NCI-H1048 (cell line): Measurements from ENCODE around the gene GRAMD4.

ENCODE experiments used
- DNase-seq: peaks from one replicate; lab custom pipeline; 2025; lab: John Stamatoyannopoulos, UW

Gene GRAMD4

DNA sequence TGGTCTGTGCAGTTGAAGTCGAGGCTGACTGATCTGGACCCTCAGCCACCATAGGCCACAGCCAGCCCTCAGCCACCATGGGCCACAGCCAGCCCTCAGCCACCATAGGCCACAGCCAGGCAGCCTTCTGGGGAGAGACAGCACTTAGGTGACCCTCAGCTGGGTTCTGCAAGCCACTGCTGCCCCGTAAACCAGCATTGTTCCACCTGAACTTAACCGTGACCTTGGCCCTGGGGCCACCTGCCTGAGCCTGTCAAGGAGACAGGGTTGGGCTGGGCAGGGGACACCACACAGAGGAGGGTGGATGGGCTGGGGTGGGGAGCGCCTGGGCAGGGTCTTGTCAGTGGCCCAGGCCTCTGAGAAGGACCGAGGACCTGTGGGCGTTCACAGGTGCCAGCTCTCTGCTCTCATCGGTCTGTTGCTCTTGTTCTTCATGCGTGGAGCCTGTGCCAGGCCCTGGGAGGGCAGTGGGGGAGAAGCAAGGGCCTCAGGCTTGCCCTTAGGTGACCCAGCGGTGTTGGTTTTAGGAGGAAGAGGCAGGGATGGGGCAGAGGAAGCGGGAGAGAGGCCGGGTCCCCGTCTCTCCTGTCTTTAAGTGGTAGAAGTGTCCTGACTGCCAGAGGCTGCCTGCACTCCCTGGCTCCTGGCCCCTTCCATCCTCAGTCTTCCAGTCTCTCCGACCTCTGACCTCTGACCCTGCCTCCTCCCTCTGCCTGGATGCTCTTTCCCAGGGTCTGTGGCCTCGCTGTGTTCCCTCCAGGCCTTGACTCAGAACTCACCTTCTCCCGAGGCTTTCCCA is 36.9 kb downstream of the GRAMD4 start:
- no peak for DNase-seq

DNA sequence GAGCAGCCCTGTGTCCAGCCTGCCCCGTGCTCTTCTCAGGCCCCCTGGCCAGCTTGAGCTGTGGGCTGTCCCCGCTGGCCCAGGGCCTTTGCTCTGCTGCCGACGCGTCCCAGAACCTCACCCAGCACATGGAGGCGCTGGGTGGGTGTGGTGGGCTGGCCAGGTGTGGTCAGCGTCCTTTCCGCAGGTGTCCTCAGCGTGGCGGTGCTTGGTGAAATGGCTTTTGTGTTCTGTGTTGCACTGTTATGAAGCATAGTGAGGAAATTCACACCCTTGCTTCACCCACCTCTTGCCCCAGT is 37.4 kb downstream of the GRAMD4 start:
- DNase-seq: no peak

- no peak for DNase-seq
Observed at GRCh38 chr22:46657996-46658947, 38.1 kb downstream of the GRAMD4 start.

GRCh38 chr22:46659059-46659790 is 39.0 kb downstream of the GRAMD4 start:
- no peak for DNase-seq

- no peak for DNase-seq
Observed at GRCh38 chr22:46659791-46660186, 39.6 kb downstream of the GRAMD4 start.

DNA sequence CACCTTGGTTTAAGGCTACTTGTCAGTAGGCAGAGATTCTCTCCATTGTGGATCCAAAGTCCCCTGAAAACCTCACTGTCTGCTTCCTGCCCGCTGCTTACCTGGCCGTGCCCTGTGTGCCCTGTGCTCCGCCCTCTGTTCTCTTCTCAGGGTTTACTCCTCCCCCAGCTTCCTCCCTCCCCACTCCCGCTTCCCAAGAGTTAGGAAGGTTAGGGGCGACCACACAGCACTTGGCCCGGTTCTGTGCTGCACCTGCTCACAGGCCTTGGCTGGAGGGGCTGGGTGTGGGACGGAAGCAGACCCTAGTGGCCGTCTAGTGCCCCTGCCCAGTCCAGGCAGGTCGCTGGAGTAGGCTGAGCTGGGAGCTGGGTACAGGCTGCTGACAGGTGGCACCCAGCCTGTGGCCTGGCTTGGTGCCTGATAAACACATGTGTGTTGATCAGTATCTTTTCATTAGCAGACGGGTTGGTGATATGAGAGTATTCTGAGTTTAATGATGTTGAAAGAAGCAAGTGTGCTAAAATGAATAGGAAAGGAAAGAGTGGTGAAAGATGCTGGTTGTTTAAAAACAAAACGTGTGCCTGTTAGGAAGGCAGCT is 40.5 kb downstream of the GRAMD4 start:
- no peak for DNase-seq

- DNase-seq: no peak
Observed at GRCh38 chr22:46661221-46661851, 41.1 kb downstream of the GRAMD4 start.

GRCh38 chr22:46662226-46662625 is 42.0 kb downstream of the GRAMD4 start:
- DNase-seq: no peak

- DNase-seq: no peak
Observed at GRCh38 chr22:46663001-46663400, 42.8 kb downstream of the GRAMD4 start.

- DNase-seq: no peak
Observed at GRCh38 chr22:46663436-46664100, 43.4 kb downstream of the GRAMD4 start.

GRCh38 chr22:46664301-46664855 is 44.2 kb downstream of the GRAMD4 start:
- no peak for DNase-seq

DNA sequence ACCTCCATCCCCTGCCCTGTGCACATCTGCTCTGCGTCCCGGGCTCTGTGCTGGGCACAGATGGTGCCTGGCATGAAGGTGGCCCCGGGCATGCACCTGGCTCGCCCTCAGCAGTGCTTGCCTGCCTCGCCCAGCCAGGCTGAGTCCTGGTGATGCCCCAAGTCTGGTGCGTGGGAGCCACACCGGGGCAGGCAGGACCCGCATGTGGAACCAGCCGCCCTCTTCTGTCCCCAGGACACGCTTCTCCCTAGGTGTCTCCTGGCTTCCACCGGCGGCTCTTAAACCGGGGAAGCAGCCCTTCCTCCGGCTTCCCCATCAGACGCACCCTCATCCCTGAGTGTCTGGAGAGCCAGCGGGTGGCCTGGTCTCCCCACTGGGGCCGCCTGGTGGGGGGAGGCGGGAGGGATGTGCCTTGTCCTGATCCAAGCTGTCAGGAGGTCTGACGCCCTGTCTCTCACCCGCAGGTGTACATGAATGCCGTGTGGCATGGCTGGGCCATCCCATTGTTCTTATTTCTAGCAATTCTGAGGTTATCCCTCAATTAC is 45.0 kb downstream of the GRAMD4 start:
- no peak for DNase-seq

- no peak for DNase-seq
Observed at GRCh38 chr22:46665751-46666280, 45.6 kb downstream of the GRAMD4 start.

- DNase-seq: no peak
Observed at GRCh38 chr22:46666577-46667244, 46.5 kb downstream of the GRAMD4 start.

- no peak for DNase-seq
Observed at GRCh38 chr22:46667245-46667623, 47.0 kb downstream of the GRAMD4 start.

DNA sequence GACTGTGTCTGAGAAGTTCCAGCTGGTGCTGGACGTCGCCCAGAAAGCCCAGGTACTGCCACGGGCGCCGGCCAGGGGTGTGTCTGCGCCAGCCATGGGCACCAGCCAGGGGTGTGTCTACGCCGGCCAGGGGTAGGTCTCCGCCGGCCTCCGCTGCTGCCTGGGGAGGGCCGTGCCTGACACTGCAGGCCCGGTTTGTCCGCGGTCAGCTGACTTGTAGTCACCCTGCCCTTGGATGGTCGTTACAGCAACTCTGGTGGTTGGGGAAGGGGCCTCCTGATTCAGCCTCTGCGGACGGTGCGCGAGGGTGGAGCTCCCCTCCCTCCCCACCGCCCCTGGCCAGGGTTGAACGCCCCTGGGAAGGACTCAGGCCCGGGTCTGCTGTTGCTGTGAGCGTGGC is 47.9 kb downstream of the GRAMD4 start:
- DNase-seq: no peak

- no peak for DNase-seq
Observed at GRCh38 chr22:46669201-46669600, 49.0 kb downstream of the GRAMD4 start.

DNA sequence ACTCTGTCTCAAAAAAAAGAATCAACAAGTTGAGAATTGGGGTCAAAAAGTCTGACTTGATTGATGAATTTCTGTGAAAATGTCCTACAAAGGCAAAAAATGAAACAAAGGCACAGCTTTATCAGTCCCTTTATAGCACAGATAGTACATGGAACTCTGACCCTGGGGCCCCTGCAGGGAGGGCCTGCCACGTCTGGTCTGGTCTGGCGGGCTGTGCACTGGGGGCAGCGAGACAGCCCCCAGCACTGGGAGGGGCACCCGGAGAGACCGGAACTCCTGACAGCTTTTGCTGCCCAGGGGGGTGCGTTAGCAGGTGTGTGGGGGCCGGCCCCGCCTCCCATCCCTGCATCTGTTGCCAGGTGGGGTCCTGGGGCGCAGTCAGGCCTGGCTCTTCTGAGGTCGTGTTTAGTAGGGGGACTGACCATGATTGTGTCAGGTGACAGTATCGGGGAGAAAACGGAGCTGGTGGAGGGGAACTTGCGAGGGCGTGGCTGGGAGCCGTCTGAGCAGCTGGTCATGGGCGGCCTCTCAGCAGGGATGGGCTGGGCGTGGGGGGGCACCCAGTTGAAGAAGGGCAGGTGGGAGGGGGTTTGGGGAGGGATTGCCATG is 51.7 kb downstream of the GRAMD4 start:
- no peak for DNase-seq

GRCh38 chr22:46672731-46673130 is 52.5 kb downstream of the GRAMD4 start:
- DNase-seq: no peak
